OCI-LY1 (cell line): ENCODE measurements around the gene C6orf136.

Experiments used
- H2AFZ ChIP-seq: fragments of 200-600 bp; sonication (generic), shearing (Covaris generic); 2 replicates; pipeline ENCODE4 v1.6.0; 2014; ENCODE audit warnings: antibody characterized with exemption, mild to moderate bottlenecking, low read length
- H3F3A ChIP-seq: fragments of 200-600 bp; sonication (generic), shearing (Covaris generic); 2 replicates; pipeline ENCODE4 v1.6.0; 2014; ENCODE audit warnings: mild to moderate bottlenecking, antibody characterized with exemption, low read length, moderate library complexity; ENCODE audit not compliant: insufficient read depth
- H3K27ac ChIP-seq: fragments of 200-600 bp; sonication (generic); 2 replicates; pipeline ENCODE4 v1.5.1; 2014; ENCODE audit warnings: low read length, mixed run types, mild to moderate bottlenecking, low read depth; ENCODE audit not compliant: poor library complexity, severe bottlenecking
- H3K27me3 ChIP-seq: fragments of 200-600 bp; sonication (generic); 2 replicates; pipeline ENCODE4 v1.6.0; 2014; ENCODE audit warnings: antibody characterized with exemption, mild to moderate bottlenecking, low read length, moderate library complexity; ENCODE audit not compliant: insufficient read depth
- H3K36me3 ChIP-seq: fragments of 200-600 bp; sonication (generic); 2 replicates; pipeline ENCODE4 v1.6.1; 2014; ENCODE audit warnings: mild to moderate bottlenecking, antibody characterized with exemption, low read length, moderate library complexity, mixed read lengths; ENCODE audit not compliant: insufficient read depth
- H3K4me1 ChIP-seq: fragments of 200-600 bp; sonication (generic); 2 replicates; pipeline ENCODE4 v1.5.1; 2014; ENCODE audit warnings: mild to moderate bottlenecking, low read length, moderate library complexity; ENCODE audit not compliant: insufficient read depth, severe bottlenecking
- H3K4me2 ChIP-seq: fragments of 200-600 bp; sonication (generic), shearing (Covaris generic); 2 replicates; pipeline ENCODE4 v1.6.1; 2014; ENCODE audit warnings: low read length
- H3K4me3 ChIP-seq: fragments of 200-600 bp; sonication (generic); 2 replicates; pipeline ENCODE4 v1.5.1; 2014; ENCODE audit warnings: low read length, low read depth, mild to moderate bottlenecking, mixed read lengths; ENCODE audit not compliant: poor library complexity, severe bottlenecking
- H3K79me2 ChIP-seq: fragments of 200-600 bp; shearing (Covaris generic); 2 replicates; pipeline ENCODE4 v1.6.1; 2016; ENCODE audit warnings: mixed run types, low read length, mixed read lengths; ENCODE audit not compliant: insufficient read depth
- H3K9ac ChIP-seq: fragments of 200-600 bp; sonication (generic), shearing (Covaris generic); 2 replicates; pipeline ENCODE4 v1.6.1; 2014; ENCODE audit warnings: mild to moderate bottlenecking, low read length, mixed read lengths
- H3K9me2 ChIP-seq: fragments of 200-600 bp; sonication (generic), shearing (Covaris generic); 2 replicates; pipeline ENCODE4 v1.6.1; 2014; ENCODE audit warnings: low read depth, mild to moderate bottlenecking, low read length, mixed read lengths
- H3K9me3 ChIP-seq: fragments of 200-600 bp; shearing (Covaris generic); 2 replicates; pipeline ENCODE4 v1.6.1; 2014; ENCODE audit warnings: low read length, mixed read lengths
- H4K20me1 ChIP-seq: fragments of 200-600 bp; sonication (generic), shearing (Covaris generic); 2 replicates; pipeline ENCODE4 v1.6.0; 2016; ENCODE audit warnings: mild to moderate bottlenecking, low read length; ENCODE audit not compliant: insufficient read depth
- EZH2 ChIP-seq: fragments of 200-600 bp; sonication (generic), shearing (Covaris generic); IDR thresholded peaks from 2 replicates; pipeline ENCODE4 v1.8.0; 2017; ENCODE audit warnings: borderline replicate concordance, mixed run types, mild to moderate bottlenecking, antibody characterized with exemption, low read length, moderate library complexity, mixed read lengths
- TF ChIP-seq, protein P1 (sequence below): fragments of 200-600 bp; sonication (generic), shearing (Covaris generic); IDR thresholded peaks from 2 replicates; pipeline ENCODE4 v1.5.1; 2017; ENCODE audit warnings: mild to moderate bottlenecking, antibody characterized with exemption, low read length, moderate library complexity, mixed read lengths

The C6orf136 gene

DNA sequence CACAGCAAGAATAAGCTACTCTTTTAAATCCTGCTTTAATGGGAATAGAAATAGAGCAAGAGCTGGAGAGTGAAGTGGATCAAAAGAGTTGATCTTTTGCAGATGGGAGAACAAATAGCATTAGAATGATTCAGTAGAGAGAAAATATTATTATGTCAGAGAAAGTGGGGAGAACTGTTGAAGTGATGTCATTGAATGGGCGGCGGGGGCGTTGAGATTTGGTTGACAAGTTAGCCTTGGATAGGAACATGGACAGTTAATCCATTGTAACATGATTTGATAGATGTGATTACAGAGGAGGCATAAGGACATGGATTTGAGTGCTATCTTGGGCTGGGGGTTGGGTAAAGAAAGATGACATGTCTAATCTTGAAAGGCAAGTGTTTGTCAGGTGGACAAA is 11.1 kb upstream of the C6orf136 start:
- Histone ChIP-seq H3F3A (no peaks in the 10 kb centered on the region), H4K20me1 (no peaks in the 10 kb centered on the region), H3K79me2 (no peaks in the 10 kb centered on the region), H3K4me1 (no peaks in the 10 kb centered on the region), H3K36me3 (peaks cover 25% of the 10 kb centered on the region), H3K4me2 (no peak overlapping the region), H3K9me2 (no peaks in the 10 kb centered on the region), H3K27me3 (no peaks in the 10 kb centered on the region), H3K9me3 (no peaks in the 10 kb centered on the region), H3K9ac (no peak overlapping the region), H3K4me3 (no peak overlapping the region), H2AFZ (no peak overlapping the region), H3K27ac (no peak overlapping the region)
- TF ChIP-seq EZH2 = no peak
- TF ChIP-seq, protein P1, sequence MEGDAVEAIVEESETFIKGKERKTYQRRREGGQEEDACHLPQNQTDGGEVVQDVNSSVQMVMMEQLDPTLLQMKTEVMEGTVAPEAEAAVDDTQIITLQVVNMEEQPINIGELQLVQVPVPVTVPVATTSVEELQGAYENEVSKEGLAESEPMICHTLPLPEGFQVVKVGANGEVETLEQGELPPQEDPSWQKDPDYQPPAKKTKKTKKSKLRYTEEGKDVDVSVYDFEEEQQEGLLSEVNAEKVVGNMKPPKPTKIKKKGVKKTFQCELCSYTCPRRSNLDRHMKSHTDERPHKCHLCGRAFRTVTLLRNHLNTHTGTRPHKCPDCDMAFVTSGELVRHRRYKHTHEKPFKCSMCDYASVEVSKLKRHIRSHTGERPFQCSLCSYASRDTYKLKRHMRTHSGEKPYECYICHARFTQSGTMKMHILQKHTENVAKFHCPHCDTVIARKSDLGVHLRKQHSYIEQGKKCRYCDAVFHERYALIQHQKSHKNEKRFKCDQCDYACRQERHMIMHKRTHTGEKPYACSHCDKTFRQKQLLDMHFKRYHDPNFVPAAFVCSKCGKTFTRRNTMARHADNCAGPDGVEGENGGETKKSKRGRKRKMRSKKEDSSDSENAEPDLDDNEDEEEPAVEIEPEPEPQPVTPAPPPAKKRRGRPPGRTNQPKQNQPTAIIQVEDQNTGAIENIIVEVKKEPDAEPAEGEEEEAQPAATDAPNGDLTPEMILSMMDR = no peak

DNA sequence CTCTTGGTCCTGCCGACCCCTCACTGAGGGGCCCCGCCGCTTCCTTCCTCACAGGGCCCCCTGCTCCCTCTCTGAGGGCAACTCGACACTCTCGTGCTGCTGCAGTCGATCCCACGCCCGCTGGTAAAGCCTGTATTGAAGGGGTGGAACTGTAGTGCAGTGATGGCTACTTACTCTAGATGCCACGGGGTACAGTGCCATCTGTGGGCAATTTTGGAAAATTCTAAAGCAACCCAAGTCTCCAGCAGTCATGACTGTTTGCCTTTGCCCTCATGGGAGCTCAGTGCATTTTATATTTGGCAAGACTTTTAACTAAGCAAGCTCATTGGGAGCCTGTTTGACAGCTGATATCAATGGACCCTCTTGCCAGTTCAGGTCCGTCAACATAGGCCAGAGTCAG is 6.5 kb upstream of the C6orf136 start:
- Histone ChIP-seq H3K27ac (no peak overlapping the region), H2AFZ (no peak overlapping the region), H3K9me2 (no peaks in the 10 kb centered on the region), H3K9ac (no peak overlapping the region), H3K36me3 (peaks cover 12% of the 10 kb centered on the region; the same call in 1 of the 2 replicates), H4K20me1 (no peaks in the 10 kb centered on the region), H3F3A (no peaks in the 10 kb centered on the region), H3K9me3 (no peaks in the 10 kb centered on the region), H3K4me3 (no peak overlapping the region), H3K79me2 (no peaks in the 10 kb centered on the region), H3K4me2 (no peak overlapping the region), H3K27me3 (no peaks in the 10 kb centered on the region), H3K4me1 (peaks cover under 1% of the 10 kb centered on the region)
- TF ChIP-seq, protein P1 = peak; percentile 17; the same call in 1 of the 2 replicates
- no peak for TF ChIP-seq EZH2

DNA sequence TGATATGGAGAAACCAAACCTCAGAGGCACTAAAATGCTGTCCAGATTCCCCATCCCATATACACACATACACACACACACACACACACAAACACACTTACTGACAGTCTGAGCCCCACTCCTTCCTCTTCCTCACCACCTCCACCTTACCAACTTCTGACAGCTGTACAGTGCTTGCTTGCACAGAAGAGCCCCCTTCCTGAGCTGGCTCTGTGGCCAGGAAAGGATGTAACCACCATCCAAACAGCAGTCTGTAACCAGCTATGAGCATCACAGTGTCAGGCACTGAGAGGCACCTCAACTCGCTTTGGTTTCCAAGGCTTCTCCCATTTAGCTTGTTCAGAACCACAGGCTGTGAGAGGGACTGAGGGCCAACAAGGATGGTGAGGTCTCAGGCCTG is 5.9 kb upstream of the C6orf136 start:
- Histone ChIP-seq H3K9ac (no peak overlapping the region), H3K9me3 (no peaks in the 10 kb centered on the region), H2AFZ (no peak overlapping the region), H3K79me2 (no peaks in the 10 kb centered on the region), H3F3A (no peaks in the 10 kb centered on the region), H3K4me1 (peaks cover 6% of the 10 kb centered on the region), H3K36me3 (peaks cover 12% of the 10 kb centered on the region; the same call in 1 of the 2 replicates), H3K27ac (no peak overlapping the region), H3K4me2 (no peak overlapping the region), H4K20me1 (no peaks in the 10 kb centered on the region), H3K4me3 (no peak overlapping the region), H3K9me2 (no peaks in the 10 kb centered on the region), H3K27me3 (no peaks in the 10 kb centered on the region)
- no peak for TF ChIP-seq EZH2
- TF ChIP-seq, protein P1 = no peak
